Left ventricle myocardium superior (tissue), 1 donor: ENCODE results near the gene CCDC93. TPM values are rescaled to one million over a fixed set of nuclear protein-coding genes. Genes with fewer than 3 reads are reported as not detected.
"Not testable (repeated sequence)": the region's sequence is repeated elsewhere in the genome, so short reads cannot be mapped to it uniquely, and the experiment has no call there.

Source experiments
- ATAC-seq: fragments of 200-7000 bp; cut with Tn5 transposase; one replicate; pipeline ENCODE4 v1.9.1; 2020; ENCODE audit warnings: mild to moderate bottlenecking, moderate library complexity
- DNase-seq: peaks from one replicate; pipeline ENCODE4 v3.0.0-alpha.2; 2020
- intact Hi-C: fragments of 100-400 bp; cut with micrococcal nuclease; formaldehyde crosslinking; loops from one replicate; pipeline ENCODE4 v1.11.0; 2022
- total RNA-seq: library from RNA; stranded (reverse); fragmentation: NEBNext Ultra II Directional; extraction: Animal tissue kit (Norgen Biotek cat#: 25700); gene quantifications from one replicate; pipeline ENCODE4 v1.2.1, GENCODE V29; 2021
- donor health status: DM: no; HTN: yes; CAD: no; lungs with severe emphysema.

The CCDC93 gene
- total RNA-seq, 1 donor from 2014 or later, result 25.2 TPM

DNA sequence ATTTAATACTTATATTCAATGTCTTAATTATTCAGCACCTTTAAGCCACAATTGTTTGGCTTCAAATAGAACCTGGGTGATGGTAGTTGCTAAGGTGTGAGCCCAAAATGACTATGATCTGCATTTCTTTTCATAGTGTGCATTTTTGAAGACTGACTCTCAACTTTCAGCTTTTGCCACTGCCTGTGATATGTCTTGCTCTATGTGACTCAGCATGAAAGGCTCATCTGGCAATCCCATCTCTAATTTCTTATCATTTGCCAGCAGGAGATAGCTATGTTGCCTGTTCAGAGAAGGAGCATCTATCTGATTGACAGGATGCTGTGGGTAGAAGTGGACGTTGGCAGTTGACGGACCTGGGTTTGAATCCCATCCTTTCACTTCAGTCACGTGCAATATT is 34.5 kb upstream of the CCDC93 start:
- intact Hi-C loops, result loop anchor here (5.0 kb wide), 1 partner anchor 814 kb away; no protein-coding TSS in a partner anchor
- DNase-seq, result no peak
- ATAC-seq, result no peak

DNA sequence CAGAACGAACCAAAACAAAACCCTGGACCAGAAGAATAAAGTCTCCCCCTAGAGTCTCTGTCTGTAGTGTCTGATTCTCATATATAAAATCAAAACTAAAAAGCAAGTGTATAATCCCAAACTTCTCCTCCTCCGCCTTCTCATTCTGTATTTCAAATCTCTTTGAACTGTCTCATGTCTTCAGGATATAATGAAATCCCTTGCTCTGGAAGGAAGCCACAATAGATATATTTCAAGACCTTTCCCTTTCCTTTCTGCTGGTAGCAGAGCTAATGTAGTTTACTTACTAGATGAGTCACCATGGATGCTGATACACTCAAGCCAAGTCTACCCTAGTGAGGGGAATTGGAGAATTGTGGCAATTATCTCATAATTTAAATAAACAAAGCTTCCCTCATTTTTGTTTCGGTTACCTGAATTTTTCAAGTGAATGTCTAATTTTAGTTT is 33.5 kb upstream of the CCDC93 start:
- ATAC-seq, result no peak
- intact Hi-C loops, result loop anchor here (5.0 kb wide), 1 partner anchor 815 kb away; no protein-coding TSS in a partner anchor
- no peak for DNase-seq

DNA sequence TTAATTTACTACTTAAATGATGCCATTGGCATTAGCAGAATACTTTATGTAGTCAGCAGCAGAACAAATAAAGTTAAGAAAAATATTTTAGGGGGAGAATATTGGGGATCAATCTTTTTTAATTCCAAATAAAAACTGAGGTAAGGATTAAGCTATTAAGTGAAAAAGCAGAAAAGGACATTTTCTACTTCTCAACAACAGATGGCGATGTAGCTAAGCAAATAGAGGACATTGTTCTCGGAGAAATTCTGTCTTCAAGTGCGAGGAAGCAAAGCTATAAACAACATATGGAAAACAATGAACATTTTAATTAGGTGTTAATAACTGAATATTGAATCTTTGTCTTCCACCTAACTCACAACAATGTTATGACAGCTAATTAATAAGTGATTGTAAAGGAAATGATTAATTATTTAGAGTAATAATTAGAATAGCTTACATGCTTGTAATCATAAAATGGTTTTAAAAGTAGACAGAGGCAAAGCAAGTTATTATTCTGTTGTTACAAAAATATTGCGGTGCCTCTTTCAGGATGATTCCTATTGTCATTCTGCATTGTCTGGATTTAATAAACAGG is 32.9 kb upstream of the CCDC93 start:
- DNase-seq (no peak), ATAC-seq (no peak)
- intact Hi-C loops, result loop anchor here (5.0 kb wide), 1 partner anchor 816 kb away; no protein-coding TSS in a partner anchor

DNA sequence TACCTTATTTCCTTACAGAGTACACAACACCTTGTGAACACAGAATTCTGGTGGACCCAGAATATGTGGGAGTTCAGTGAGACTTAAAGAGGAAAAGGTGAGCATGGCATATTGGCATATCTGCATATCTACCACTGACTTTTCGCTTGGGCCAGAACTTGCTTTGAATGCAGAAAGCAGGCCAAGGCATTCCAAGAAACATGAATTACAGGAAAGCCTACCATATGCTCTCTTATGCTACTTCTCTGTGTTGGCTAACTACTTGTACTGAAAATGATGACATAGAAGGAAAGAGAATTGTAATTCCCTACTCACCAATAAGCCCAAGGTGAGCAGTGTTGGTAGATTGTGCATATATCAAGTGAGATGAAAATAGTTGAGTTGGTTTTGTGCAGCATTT is 31.4 kb upstream of the CCDC93 start:
- no peak for ATAC-seq
- intact Hi-C loops, result loop anchor here (5.0 kb wide), 1 partner anchor 817 kb away; no protein-coding TSS in a partner anchor
- DNase-seq, result no peak

DNA sequence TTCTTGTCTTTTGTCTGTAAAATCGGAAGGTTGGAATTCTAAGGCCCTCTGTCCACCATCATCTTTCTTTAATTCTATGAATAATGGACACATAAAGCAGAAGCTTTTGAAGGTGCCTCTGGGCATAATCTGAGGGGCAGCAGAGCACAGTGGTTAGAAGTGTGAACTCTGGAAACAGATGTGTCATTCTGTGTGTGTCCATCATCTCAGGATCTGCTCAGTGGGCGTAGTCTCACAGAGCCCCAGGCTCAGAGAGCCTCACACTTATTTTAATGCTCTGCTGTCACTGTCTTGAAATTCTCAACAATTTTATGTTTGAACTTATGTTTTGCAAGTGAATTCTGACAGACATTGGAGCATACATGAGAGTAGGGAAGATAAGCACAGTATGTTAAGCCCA is 31.0 kb upstream of the CCDC93 start:
- ATAC-seq, result no peak
- DNase-seq, result no peak
- intact Hi-C loops, result loop anchor here (5.0 kb wide), 1 partner anchor 817 kb away; no protein-coding TSS in a partner anchor

DNA sequence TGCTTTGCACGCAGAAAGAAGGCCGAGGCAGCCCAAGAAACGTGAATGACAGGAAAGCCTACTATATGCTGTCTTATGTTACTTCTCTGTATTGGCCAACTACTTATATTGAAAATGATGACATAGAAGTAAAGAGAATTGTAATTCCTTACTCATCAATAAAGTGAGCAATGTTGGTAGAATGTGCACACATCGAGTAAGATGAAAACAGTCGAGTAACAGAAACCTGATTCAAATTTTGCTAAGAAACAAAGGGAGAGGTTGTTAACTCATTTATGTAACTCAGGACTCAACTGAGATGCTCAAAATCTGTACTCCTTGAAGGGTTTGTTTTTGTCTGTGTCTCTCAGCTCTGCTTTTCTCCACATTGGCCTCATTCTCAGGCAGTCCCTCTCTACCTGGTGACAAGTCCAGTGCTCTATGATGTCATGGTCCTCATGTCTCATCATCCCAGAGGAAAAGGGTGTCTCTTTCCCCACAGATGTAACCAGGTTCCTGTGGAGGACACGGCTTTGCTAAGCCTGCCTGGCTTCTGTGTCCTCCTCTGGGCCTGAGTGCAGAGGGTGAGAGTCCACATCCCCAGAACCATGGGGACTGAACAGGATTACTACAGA is 30.3 kb upstream of the CCDC93 start:
- intact Hi-C loops, result no loop called here

DNA sequence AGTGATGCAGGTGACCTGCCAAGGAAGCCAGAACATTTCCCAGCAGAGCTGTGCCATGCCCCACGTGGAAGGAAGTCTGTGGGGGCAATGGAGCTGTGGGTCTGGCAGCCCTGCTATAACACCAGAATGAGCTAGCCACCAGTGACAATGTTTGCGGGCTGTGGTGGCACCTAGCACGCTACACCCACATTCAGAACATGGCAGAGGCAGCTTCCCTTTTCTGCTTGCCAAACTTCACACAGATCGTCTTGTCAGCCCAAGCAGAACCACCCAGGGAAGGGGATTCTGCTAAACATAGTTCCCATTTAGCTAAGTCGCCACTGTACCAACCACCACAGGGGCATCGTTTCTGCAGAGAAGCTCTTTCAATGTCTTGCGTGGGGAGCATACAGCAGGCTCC is 27.0 kb upstream of the CCDC93 start:
- intact Hi-C loops, result no loop called here
- DNase-seq (no peak), ATAC-seq (no peak)

More for the DNA sequence above, 30.3 kb upstream of the CCDC93 start:
- no peak for DNase-seq
- no peak for ATAC-seq

DNA sequence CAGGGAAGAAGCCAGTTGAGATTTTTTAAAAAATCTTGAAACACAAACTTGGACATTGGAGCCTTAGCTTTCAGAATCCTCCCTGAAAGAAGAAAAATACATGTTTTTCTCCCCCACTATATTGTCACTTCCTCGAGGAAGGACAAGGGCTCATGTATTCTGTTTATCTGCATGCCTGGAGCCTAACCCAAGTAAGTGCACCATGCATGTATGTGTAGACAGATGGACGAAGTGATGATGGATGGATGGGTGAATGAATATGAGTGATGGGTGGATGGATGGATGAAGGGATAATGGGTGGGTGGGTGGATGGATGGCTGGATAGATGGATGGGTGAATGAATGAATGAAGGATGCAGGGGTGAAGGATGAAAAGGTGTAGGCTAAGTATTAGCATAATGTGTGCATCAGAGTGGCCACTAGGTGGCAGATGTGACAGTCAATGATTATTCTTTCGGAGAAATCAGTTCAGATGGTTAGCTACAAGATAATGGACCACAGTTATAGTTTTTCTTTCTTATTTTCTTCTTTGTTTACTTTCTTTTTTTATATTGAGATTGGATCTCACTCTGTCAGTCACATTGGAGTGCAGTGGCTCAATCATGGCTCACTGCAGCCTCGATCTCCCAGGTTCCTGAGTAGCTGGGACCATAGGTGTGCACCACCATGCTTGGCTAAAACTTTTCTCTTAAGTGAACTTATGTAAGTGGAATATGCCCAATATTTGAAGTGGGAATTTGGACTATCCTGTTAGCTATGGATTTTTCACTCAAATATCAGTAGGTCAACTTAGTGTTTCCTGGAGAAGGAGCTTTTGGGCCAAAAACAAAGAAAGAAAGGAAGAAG is 18.5 kb upstream of the CCDC93 start:
- ATAC-seq (no peak), DNase-seq (no peak)
- intact Hi-C loops, result no loop called here

DNA sequence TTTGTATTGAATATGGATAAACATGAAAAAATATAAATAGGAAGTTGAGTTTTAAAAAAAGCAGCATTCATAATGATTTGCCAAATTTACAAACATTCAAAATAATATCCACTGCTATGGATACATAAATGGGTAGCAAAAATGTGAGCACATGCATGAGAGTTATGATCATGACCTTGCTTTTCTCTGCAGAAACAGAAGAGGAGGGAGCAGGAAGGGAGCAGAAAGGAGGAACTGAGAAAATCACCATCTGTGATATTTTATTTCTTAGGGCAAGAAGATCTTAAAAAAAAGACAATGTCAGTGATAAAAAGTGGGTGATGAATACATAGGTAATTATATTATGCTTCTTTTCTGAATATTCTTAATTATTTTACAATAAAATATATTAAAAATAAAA is 17.7 kb upstream of the CCDC93 start:
- ATAC-seq (no peak), DNase-seq (no peak)
- intact Hi-C loops, result no loop called here

DNA sequence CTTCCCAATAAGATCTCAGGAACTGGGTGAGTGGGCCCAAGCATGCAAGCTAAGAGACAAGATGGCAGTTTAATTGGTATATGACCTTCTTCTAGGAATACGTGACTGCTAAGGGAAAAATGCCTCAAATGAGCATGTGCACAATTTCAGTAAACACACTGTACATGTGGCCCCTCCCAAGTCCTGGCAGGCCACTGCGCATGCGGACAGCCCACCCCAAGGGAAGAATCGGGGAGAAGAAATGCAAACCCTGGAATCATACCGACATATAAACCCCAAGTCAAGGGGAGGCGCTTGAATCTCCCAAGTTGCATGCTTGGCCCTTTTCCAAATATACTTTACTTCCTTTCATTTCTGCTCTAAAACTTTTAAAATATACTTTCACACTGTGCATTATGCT is 15.2 kb upstream of the CCDC93 start:
- no peak for DNase-seq
- intact Hi-C loops, result no loop called here
- no peak for ATAC-seq

DNA sequence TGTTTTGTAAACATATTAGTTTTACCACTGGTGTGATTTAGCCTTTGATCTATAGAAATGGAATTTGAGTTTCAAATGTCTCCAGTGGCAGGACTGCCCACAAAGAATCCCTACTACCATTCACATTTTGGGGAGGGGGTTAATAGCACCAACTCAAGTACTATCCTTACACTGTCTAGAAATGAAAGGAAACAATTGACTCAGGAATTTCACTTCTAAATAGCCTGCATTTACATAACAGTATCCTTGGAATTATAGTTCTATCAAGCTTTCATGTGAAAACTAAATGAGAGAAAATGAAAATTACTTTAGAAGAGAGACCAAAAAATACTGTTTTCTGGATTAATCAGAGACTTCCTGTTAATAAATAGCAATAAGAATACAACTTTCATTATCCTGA is 7.5 kb upstream of the CCDC93 start:
- ATAC-seq, result no peak
- DNase-seq, result no peak
- intact Hi-C loops, result no loop called here

DNA sequence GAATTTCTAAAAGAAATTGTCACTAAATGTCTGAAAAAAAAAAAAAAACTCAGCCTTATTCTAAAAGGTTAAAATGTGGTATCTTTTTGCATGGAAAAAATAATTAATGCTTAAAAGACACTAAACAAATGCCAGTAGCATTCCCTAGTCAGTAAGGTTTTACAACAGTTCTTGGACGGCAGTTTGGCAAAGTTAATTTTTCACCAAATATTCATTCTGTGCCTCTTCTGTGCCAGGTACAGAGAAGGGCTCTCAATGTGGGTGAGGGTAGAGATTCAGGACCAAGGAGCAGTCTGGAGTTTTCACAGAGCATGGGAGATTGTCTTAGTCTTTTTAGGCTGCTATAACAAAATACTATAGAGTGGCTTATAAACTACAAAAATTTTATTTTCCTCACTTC is 6.0 kb upstream of the CCDC93 start:
- ATAC-seq (no peak), DNase-seq (no peak)
- intact Hi-C loops, result no loop called here

DNA sequence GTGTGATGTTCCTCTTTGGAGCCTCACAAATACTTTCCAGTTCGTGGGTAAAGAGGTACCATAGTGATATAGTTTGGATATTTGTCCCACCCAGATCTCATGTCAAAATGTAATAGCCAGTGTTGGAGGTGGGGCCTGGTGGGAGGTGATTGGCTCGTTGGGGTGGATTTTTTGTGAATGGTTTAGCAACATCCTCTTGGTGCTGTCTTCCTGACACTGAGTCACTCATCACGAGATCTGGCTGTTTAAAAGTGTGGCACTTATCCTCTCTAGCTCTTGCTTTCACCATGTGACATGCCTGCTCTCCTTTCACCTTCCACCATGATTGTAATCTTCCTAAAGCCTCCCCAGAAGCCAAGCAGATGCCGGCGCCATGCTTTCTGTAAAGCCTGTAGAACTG is 3.0 kb upstream of the CCDC93 start:
- no peak for DNase-seq
- intact Hi-C loops, result no loop called here
- ATAC-seq, result no peak

DNA sequence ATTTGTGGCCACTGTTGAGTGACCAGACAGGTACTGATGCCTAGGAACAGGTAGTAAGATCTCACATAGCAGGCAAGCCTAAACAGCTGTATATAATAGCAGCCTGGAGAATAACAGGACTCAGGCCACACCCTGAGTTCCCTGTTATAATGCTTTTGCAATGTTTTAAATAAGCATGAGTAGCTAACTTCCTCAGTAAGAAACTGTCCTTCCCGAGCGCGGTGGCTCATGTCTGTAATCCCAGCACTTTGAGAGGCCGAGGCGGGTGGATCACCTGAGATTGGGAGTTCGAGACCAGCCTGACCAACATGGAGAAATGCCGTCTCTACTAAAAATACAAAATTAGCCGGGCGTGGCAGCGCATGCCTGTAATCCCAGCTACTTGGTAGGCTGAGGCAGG is 1.9 kb upstream of the CCDC93 start:
- ATAC-seq, intact Hi-C loops, DNase-seq: not testable (repeated sequence)

DNA sequence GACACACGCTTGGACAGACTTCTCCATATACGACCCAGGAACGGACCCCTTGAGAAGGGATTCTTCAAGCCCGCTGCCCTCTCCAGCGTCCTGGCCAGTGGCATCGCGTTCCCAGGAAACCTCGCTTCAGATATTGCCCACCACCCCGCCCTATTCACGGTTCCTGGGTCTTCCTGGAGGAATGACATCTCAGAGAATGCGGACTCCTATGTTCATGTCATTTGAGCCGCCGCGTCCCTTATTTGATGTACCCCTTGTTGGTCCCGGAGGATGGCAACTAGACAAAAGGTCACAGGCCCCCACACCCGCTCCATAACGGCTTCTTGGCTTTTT is 588 bp upstream of the CCDC93 start:
- no peak for DNase-seq
- intact Hi-C loops, result no loop called here
- no peak for ATAC-seq

DNA sequence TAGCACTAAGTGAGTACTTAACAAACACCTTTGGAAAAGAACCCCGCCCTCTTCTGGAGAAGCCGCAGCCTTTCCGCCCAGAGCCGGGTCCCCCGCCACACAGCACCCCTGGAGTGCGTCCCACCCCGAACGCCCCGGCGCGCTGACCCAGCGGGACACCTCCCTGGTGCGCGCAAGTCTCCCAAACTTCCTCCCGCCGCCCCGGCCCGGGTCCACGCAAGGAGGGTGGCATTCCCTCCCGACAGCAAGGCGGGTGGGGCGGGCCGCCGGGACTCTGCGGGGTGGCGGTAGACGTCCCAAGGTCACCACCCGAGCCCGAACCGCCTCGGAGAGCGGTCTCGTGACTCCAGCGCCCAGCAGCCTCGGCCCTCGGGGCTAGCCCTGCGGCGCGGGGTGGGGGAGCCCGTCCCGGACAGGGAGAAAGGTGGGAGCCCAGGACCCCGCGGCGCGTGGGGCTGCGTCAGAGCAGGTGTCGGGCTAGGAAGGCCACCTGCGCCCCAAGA is 598 bp downstream of the CCDC93 start:
- DNase-seq, result peak; percentile 68
- intact Hi-C loops, result no loop called here
- ATAC-seq, result peak; percentile 75

DNA sequence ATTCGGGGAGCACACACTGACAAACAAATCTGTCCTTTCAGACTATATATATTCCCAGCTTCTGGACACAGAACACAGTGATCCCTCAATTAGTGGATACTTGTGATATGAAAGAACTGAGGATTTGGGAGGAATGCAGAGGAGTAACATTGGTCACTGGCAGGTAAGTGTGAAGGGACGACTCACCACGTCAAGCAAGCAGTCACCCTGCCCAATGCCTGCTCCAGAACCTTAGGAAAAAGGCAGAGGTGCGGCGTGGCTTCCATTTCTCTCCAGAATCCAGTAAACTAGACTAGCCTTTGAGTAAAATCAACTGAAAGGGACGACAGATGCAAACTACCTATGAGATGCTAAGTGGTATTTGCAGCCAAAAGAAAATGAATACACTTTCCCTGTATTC is 1.1 kb downstream of the CCDC93 start:
- ATAC-seq, result no peak
- no peak for DNase-seq
- intact Hi-C loops, result no loop called here

DNA sequence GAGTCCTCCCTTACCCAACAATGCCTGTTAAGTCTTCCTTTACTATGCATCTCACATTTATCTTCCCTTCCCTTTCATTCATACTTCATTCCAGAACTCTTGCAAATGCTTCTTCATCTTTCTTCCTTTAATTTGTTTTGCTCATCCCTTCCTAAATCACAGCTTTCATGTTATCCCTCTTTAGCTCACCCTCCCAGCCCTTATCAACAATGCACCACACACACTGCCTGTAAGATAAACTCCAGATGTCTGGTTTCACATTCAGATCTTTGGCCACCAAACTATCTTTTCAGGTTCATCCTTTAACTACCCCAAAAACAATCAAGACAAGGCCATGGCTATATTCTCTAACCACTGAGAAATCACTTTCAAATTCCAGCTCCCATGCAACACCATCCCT is 3.4 kb downstream of the CCDC93 start:
- ATAC-seq (no peak), DNase-seq (no peak)
- intact Hi-C loops, result no loop called here

DNA sequence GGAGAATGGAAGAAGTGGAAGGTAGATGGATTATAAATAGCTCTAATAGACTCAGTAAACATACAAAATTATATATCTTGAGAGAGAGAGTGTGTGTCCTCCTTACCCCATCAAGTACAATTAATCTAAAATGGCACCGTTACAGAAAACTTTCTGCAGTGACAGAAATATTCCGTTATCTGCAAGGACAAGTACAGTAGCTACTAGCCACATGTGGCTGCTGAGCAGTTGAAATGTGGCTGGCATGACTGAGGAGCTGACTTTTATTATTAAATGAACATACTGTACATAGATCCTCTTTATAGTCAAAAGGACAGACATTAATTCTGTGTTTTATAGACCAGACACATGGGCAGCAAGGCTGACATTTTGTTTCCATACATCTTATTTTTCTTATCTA is 7.0 kb downstream of the CCDC93 start:
- no peak for ATAC-seq
- DNase-seq, result no peak
- intact Hi-C loops, result no loop called here

DNA sequence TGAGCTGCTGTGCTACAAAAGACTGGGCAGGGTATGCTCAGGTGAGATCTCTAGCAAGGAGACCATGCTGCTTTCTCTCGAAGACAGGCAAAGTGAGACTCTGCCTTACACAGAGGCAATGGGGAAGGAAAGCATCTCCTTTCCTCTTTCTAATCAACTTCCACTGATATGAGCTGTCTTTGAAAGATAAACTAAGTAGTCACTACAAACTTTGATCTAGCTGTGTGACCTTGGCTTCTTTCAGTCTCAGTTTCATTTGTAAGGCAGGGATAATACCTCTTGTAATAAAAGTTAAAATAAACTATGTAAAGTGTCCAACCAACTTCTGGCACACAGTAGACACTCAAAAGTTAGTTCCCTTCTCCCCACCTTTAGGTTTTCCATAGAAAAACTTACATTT is 7.5 kb downstream of the CCDC93 start:
- DNase-seq, result no peak
- ATAC-seq, result no peak
- intact Hi-C loops, result no loop called here
